ENCODE data around the gene NHSL2.

Gene NHSL2

GRCh38 chrX:72110051-72110875 is 199.6 kb downstream of the NHSL2 start:
- WGBS (ENCODE audit: insufficient coverage): 70% methylated on average over 8 of the region's 13 CpGs
- Histone ChIP-seq H3K4me3 (ENCODE audit: control insufficient read depth in 1 of 7, extremely low read depth in 1 of 7, insufficient read depth in 4 of 7, low read depth in 2 of 7, low read length in 6 of 7) (no peak overlapping the region), H3K36me3 (ENCODE audit: control insufficient read depth in 4 of 4, insufficient read depth in 4 of 4, low read length in 3 of 4) (no peaks in the 10 kb centered on the region), H3K4me1 (ENCODE audit: control extremely low read depth in 1 of 4, control insufficient read depth in 4 of 4, insufficient read depth in 4 of 4, low read length in 3 of 4) (peaks cover 0 to 57% (median 39%) of the 10 kb centered on the region in 4 experiments), H3K27ac (ENCODE audit: insufficient read depth in 1 of 2, low read depth in 1 of 2, low read length in 2 of 2, poor library complexity in 1 of 2, severe bottlenecking in 2 of 2) (peak overlapping the region in 1 of 2 experiments; percentile 14), H3K9me3 (ENCODE audit: control extremely low read depth in 1 of 5, control insufficient read depth in 4 of 5, insufficient read depth in 2 of 5, low read depth in 1 of 5, low read length in 4 of 5) (no peaks in the 10 kb centered on the region), H3K27me3 (replicated peaks in 2 of 5; ENCODE audit: control insufficient read depth in 4 of 5, insufficient read depth in 5 of 5, low read length in 4 of 5) (peaks cover 0 to 25% (median 0%) of the 10 kb centered on the region in 5 experiments)
- ChIA-PET POLR2A (no interaction called here), CTCF (no interaction called here)
- peak in 2 of 3 donors; percentile 44 to 58 for DNase-seq

GRCh38 chrX:72110876-72111708 is 200.4 kb downstream of the NHSL2 start:
- no peak for DNase-seq
- Histone ChIP-seq H3K4me1 (ENCODE audit: control extremely low read depth in 1 of 4, control insufficient read depth in 4 of 4, insufficient read depth in 4 of 4, low read length in 3 of 4) (peaks cover 0 to 56% (median 37%) of the 10 kb centered on the region in 4 experiments), H3K4me3 (ENCODE audit: control insufficient read depth in 1 of 7, extremely low read depth in 1 of 7, insufficient read depth in 4 of 7, low read depth in 2 of 7, low read length in 6 of 7) (no peak overlapping the region), H3K9me3 (ENCODE audit: control extremely low read depth in 1 of 5, control insufficient read depth in 4 of 5, insufficient read depth in 2 of 5, low read depth in 1 of 5, low read length in 4 of 5) (no peaks in the 10 kb centered on the region), H3K27ac (ENCODE audit: insufficient read depth in 1 of 2, low read depth in 1 of 2, low read length in 2 of 2, poor library complexity in 1 of 2, severe bottlenecking in 2 of 2) (peak overlapping the region in 1 of 2 experiments; percentile 14), H3K27me3 (replicated peaks in 2 of 5; ENCODE audit: control insufficient read depth in 4 of 5, insufficient read depth in 5 of 5, low read length in 4 of 5) (peaks cover 0 to 30% (median 0%) of the 10 kb centered on the region in 5 experiments), H3K36me3 (ENCODE audit: control insufficient read depth in 4 of 4, insufficient read depth in 4 of 4, low read length in 3 of 4) (no peaks in the 10 kb centered on the region)
- WGBS (ENCODE audit: insufficient coverage): 82% methylated on average over 8 of the region's 11 CpGs
- ChIA-PET POLR2A (no interaction called here), CTCF (interaction anchor here (1.1 to 1.4 kb wide), 3 partner anchors 9 to 15 kb away, joined by 3 to 4 read pairs (median 3); no protein-coding TSS in a partner anchor)

- Histone ChIP-seq H3K9me3 (ENCODE audit: control extremely low read depth in 1 of 5, control insufficient read depth in 4 of 5, insufficient read depth in 2 of 5, low read depth in 1 of 5, low read length in 4 of 5) (no peaks in the 10 kb centered on the region), H3K27ac (ENCODE audit: insufficient read depth in 1 of 2, low read depth in 1 of 2, low read length in 2 of 2, poor library complexity in 1 of 2, severe bottlenecking in 2 of 2) (no peak overlapping the region), H3K27me3 (replicated peaks in 2 of 5; ENCODE audit: control insufficient read depth in 4 of 5, insufficient read depth in 5 of 5, low read length in 4 of 5) (peaks cover 0 to 27% (median 0%) of the 10 kb centered on the region in 5 experiments), H3K4me1 (ENCODE audit: control extremely low read depth in 1 of 4, control insufficient read depth in 4 of 4, insufficient read depth in 4 of 4, low read length in 3 of 4) (peaks cover 0 to 48% (median 32%) of the 10 kb centered on the region in 4 experiments), H3K4me3 (ENCODE audit: control insufficient read depth in 1 of 7, extremely low read depth in 1 of 7, insufficient read depth in 4 of 7, low read depth in 2 of 7, low read length in 6 of 7) (no peak overlapping the region), H3K36me3 (ENCODE audit: control insufficient read depth in 4 of 4, insufficient read depth in 4 of 4, low read length in 3 of 4) (no peaks in the 10 kb centered on the region)
- no peak for DNase-seq
- ChIA-PET CTCF (no interaction called here), POLR2A (no interaction called here)
- WGBS (ENCODE audit: insufficient coverage): 91% methylated on average over 5 of the region's 6 CpGs
Measured at GRCh38 chrX:72113461-72113860, 202.8 kb downstream of the NHSL2 start.

GRCh38 chrX:72114306-72114705 is 203.7 kb downstream of the NHSL2 start:
- H3K4me3 ChIP-seq (ENCODE audit: control insufficient read depth in 1 of 7, extremely low read depth in 1 of 7, insufficient read depth in 4 of 7, low read depth in 2 of 7, low read length in 6 of 7): no peak overlapping the region
- no peaks in the 10 kb centered on the region for H3K36me3 ChIP-seq (ENCODE audit: control insufficient read depth in 4 of 4, insufficient read depth in 4 of 4, low read length in 3 of 4)
- ChIA-PET CTCF (interaction anchor here (0.9 to 1.7 kb wide), 5 partner anchors 9 to 95 kb away, joined by 3 read pairs; no protein-coding TSS in a partner anchor), POLR2A (no interaction called here)
- H3K27me3 ChIP-seq (replicated peaks in 2 of 5; ENCODE audit: control insufficient read depth in 4 of 5, insufficient read depth in 5 of 5, low read length in 4 of 5): peaks cover 0 to 20% (median 0%) of the 10 kb centered on the region in 5 experiments
- H3K4me1 ChIP-seq (ENCODE audit: control extremely low read depth in 1 of 4, control insufficient read depth in 4 of 4, insufficient read depth in 4 of 4, low read length in 3 of 4): peaks cover 0 to 47% (median 31%) of the 10 kb centered on the region in 4 experiments
- no peak overlapping the region for H3K27ac ChIP-seq (ENCODE audit: insufficient read depth in 1 of 2, low read depth in 1 of 2, low read length in 2 of 2, poor library complexity in 1 of 2, severe bottlenecking in 2 of 2)
- DNase-seq: no peak
- H3K9me3 ChIP-seq (ENCODE audit: control extremely low read depth in 1 of 5, control insufficient read depth in 4 of 5, insufficient read depth in 2 of 5, low read depth in 1 of 5, low read length in 4 of 5): no peaks in the 10 kb centered on the region
- 71% methylated on average over 5 of the region's 6 CpGs for WGBS (ENCODE audit: insufficient coverage)

- Histone ChIP-seq H3K4me1 (ENCODE audit: control extremely low read depth in 1 of 4, control insufficient read depth in 4 of 4, insufficient read depth in 4 of 4, low read length in 3 of 4) (peaks cover 0 to 46% (median 28%) of the 10 kb centered on the region in 4 experiments), H3K36me3 (ENCODE audit: control insufficient read depth in 4 of 4, insufficient read depth in 4 of 4, low read length in 3 of 4) (no peaks in the 10 kb centered on the region), H3K27me3 (replicated peaks in 2 of 5; ENCODE audit: control insufficient read depth in 4 of 5, insufficient read depth in 5 of 5, low read length in 4 of 5) (peaks cover 0 to 20% (median 0%) of the 10 kb centered on the region in 5 experiments), H3K27ac (ENCODE audit: insufficient read depth in 1 of 2, low read depth in 1 of 2, low read length in 2 of 2, poor library complexity in 1 of 2, severe bottlenecking in 2 of 2) (no peak overlapping the region), H3K9me3 (ENCODE audit: control extremely low read depth in 1 of 5, control insufficient read depth in 4 of 5, insufficient read depth in 2 of 5, low read depth in 1 of 5, low read length in 4 of 5) (no peaks in the 10 kb centered on the region), H3K4me3 (ENCODE audit: control insufficient read depth in 1 of 7, extremely low read depth in 1 of 7, insufficient read depth in 4 of 7, low read depth in 2 of 7, low read length in 6 of 7) (no peak overlapping the region)
- ChIA-PET CTCF (interaction anchor here (0.9 to 1.7 kb wide), 5 partner anchors 9 to 95 kb away, joined by 3 read pairs; no protein-coding TSS in a partner anchor), POLR2A (no interaction called here)
- no peak for DNase-seq
- WGBS (ENCODE audit: insufficient coverage): 94% methylated on average over 3 of the region's 4 CpGs
Measured at GRCh38 chrX:72114807-72115206, 204.2 kb downstream of the NHSL2 start.

GRCh38 chrX:72115380-72115779 is 204.7 kb downstream of the NHSL2 start:
- WGBS (ENCODE audit: insufficient coverage): 71% methylated on average over 4 of the region's 7 CpGs
- POLR2A ChIA-PET: no interaction called here
- Histone ChIP-seq H3K9me3 (ENCODE audit: control extremely low read depth in 1 of 5, control insufficient read depth in 4 of 5, insufficient read depth in 2 of 5, low read depth in 1 of 5, low read length in 4 of 5) (no peaks in the 10 kb centered on the region), H3K36me3 (ENCODE audit: control insufficient read depth in 4 of 4, insufficient read depth in 4 of 4, low read length in 3 of 4) (no peaks in the 10 kb centered on the region), H3K27me3 (replicated peaks in 2 of 5; ENCODE audit: control insufficient read depth in 4 of 5, insufficient read depth in 5 of 5, low read length in 4 of 5) (peaks cover 0 to 18% (median 0%) of the 10 kb centered on the region in 5 experiments), H3K4me3 (ENCODE audit: control insufficient read depth in 1 of 7, extremely low read depth in 1 of 7, insufficient read depth in 4 of 7, low read depth in 2 of 7, low read length in 6 of 7) (no peak overlapping the region), H3K4me1 (ENCODE audit: control extremely low read depth in 1 of 4, control insufficient read depth in 4 of 4, insufficient read depth in 4 of 4, low read length in 3 of 4) (peaks cover 0 to 44% (median 23%) of the 10 kb centered on the region in 4 experiments), H3K27ac (ENCODE audit: insufficient read depth in 1 of 2, low read depth in 1 of 2, low read length in 2 of 2, poor library complexity in 1 of 2, severe bottlenecking in 2 of 2) (no peak overlapping the region)
- no peak for DNase-seq
- CTCF ChIA-PET: interaction anchor here (1.1 to 1.7 kb wide), 3 partner anchors 14 to 96 kb away, joined by 3 read pairs; no protein-coding TSS in a partner anchor
